GM23338 (cell line): ENCODE data around the gene SLC26A11. TPM values are rescaled to one million over a fixed set of nuclear protein-coding genes. Genes with fewer than 3 reads are reported as not detected.

Source experiments
- ATAC-seq: fragments of 200-7000 bp; cut with Tn5 transposase; 3 replicates; pipeline ENCODE4 v1.9.1; 2020
- DNase-seq: peaks from one replicate; pipeline ENCODE4 v3.0.0-alpha.2; 2015; ENCODE audit warnings: low spot score
- H2AFZ ChIP-seq: fragments of 200-600 bp; sonication (generic); 2 replicates; pipeline ENCODE4 v1.8.0; 2016; ENCODE audit warnings: antibody characterized with exemption, mild to moderate bottlenecking, moderate library complexity
- H3F3A ChIP-seq: fragments of 200-600 bp; sonication (generic); replicated peaks from 2 replicates; pipeline ENCODE4 v1.8.0; 2017; ENCODE audit warnings: antibody characterized with exemption, mixed run types, low read depth
- H3K27ac ChIP-seq: fragments of 200-600 bp; sonication (generic); 2 replicates; pipeline ENCODE4 v1.6.1; 2016; ENCODE audit warnings: low read depth
- H3K27me3 ChIP-seq: fragments of 200-600 bp; sonication (generic); 2 replicates; pipeline ENCODE4 v1.8.0; 2016; ENCODE audit warnings: mild to moderate bottlenecking, mixed run types, moderate library complexity; ENCODE audit not compliant: insufficient read depth
- H3K36me3 ChIP-seq: fragments of 200-600 bp; sonication (generic); 2 replicates; pipeline ENCODE4 v1.8.0; 2016; ENCODE audit warnings: mild to moderate bottlenecking; ENCODE audit not compliant: insufficient read depth
- H3K4me1 ChIP-seq: fragments of 200-600 bp; sonication (generic); 2 replicates; pipeline ENCODE4 v1.8.0; 2016; ENCODE audit warnings: mild to moderate bottlenecking, moderate library complexity; ENCODE audit not compliant: insufficient read depth
- H3K4me2 ChIP-seq: fragments of 200-600 bp; sonication (generic); 2 replicates; pipeline ENCODE4 v1.7.1; 2017; ENCODE audit warnings: mixed run types
- H3K4me3 ChIP-seq: fragments of 200-600 bp; sonication (generic); 2 replicates; pipeline ENCODE4 v1.6.1; 2016; ENCODE audit warnings: mixed run types
- H3K79me2 ChIP-seq: fragments of 200-600 bp; sonication (generic); replicated peaks from 2 replicates; pipeline ENCODE4 v1.8.0; 2017; ENCODE audit warnings: mild to moderate bottlenecking; ENCODE audit not compliant: insufficient read depth
- H3K9me2 ChIP-seq: fragments of 200-600 bp; sonication (generic); 2 replicates; pipeline ENCODE4 v1.8.0; 2017; ENCODE audit not compliant: insufficient read depth
- H4K20me1 ChIP-seq: fragments of 200-600 bp; sonication (generic); replicated peaks from 2 replicates; pipeline ENCODE4 v1.8.0; 2017; ENCODE audit warnings: mild to moderate bottlenecking; ENCODE audit not compliant: insufficient read depth
- H3K27ac Mint-ChIP-seq: 2 replicates; pipeline ENCODE4 v1.8.0; 2020; ENCODE audit warnings: inconsistent platforms, mild to moderate bottlenecking, moderate library complexity, mixed read lengths
- H3K27me3 Mint-ChIP-seq: 3 replicates; pipeline ENCODE4 v1.8.0; 2022; ENCODE audit warnings: low read depth, mild to moderate bottlenecking, moderate library complexity, mixed read lengths, inconsistent platforms; ENCODE audit not compliant: insufficient read depth, poor library complexity
- H3K36me3 Mint-ChIP-seq: 3 replicates; pipeline ENCODE4 v1.8.0; 2021; ENCODE audit warnings: low read depth, mild to moderate bottlenecking, inconsistent platforms, moderate library complexity, mixed read lengths
- H3K4me1 Mint-ChIP-seq: 3 replicates; pipeline ENCODE4 v1.8.0; 2020; ENCODE audit warnings: mild to moderate bottlenecking, inconsistent platforms, mixed read lengths
- H3K4me3 Mint-ChIP-seq: 3 replicates; pipeline ENCODE4 v1.8.0; 2021; ENCODE audit warnings: moderate library complexity, mild to moderate bottlenecking, inconsistent platforms, mixed read lengths
- H3K9me3 Mint-ChIP-seq: 3 replicates; pipeline ENCODE4 v1.8.0; 2020; ENCODE audit warnings: moderate library complexity, mild to moderate bottlenecking, inconsistent platforms, mixed read lengths
- CTCF ChIP-seq, 2 experiments: fragments of 200-600 bp in 1 of 2; sonication (generic) in 1 of 2; conservative IDR thresholded peaks; 2 replicates each; pipeline versions ENCODE4 v1.5.1 to v1.6.1; 2016 to 2017; ENCODE audit warnings: antibody characterized with exemption in 2 of 2, low read depth in 2 of 2, mild to moderate bottlenecking in 2 of 2, moderate library complexity in 1 of 2
- STAT1 ChIP-seq: IDR thresholded peaks from one replicate; pipeline ENCODE4 v1.6.1; 2016; ENCODE audit warnings: antibody characterized with exemption; ENCODE audit not compliant: unreplicated experiment
- ZNF114 ChIP-seq: fragments of 250-450 bp; sonication (Bioruptor Pico); IDR thresholded peaks from 2 replicates; pipeline ENCODE4 v1.5.0; 2020; ENCODE audit warnings: mild to moderate bottlenecking, moderate library complexity
- ZNF462 ChIP-seq: fragments of 250-450 bp; sonication (Bioruptor Pico); IDR thresholded peaks from 2 replicates; pipeline ENCODE4 v1.5.0; 2020; ENCODE audit warnings: mild to moderate bottlenecking, moderate library complexity
- polyA plus RNA-seq: library from polyadenylated mRNA; unstranded; fragments of >200 nt; fragmentation: Nextera tagmentation; extraction: Ambion mirVana; gene quantifications from 2 replicates; pipeline ENCODE4 v1.2.1, GENCODE V29; 2016
- total RNA-seq: library from RNA; depleted of rRNA; stranded (reverse); fragments of >200 nt; shearing (Covaris generic); gene quantifications from 2 replicates; pipeline ENCODE4 v1.2.3, GENCODE V29; 2014

Gene SLC26A11
- total and polyA plus RNA-seq, 2 experiments from 2014 or later: 10.9 to 23.0 TPM

- H3K27ac ChIP-seq: no peak overlapping the region
- H3K27me3 ChIP-seq: no peaks in the 10 kb centered on the region
- DNase-seq: no peak
- no peak for ATAC-seq
- Mint-ChIP-seq H3K36me3 (peaks cover 12% of the 10 kb centered on the region; the same call in 2 of the 3 replicates), H3K9me3 (no peaks in the 10 kb centered on the region), H3K27ac (no peak overlapping the region), H3K4me1 (no peaks in the 10 kb centered on the region; the same call in 2 of the 3 replicates), H3K4me3 (no peak overlapping the region), H3K27me3 (peaks cover 11% of the 10 kb centered on the region)
- TF ChIP-seq ZNF462 (CRISPR knock-in tag) (no peak), CTCF (conservative IDR thresholded peaks at IDR 0.05; ENCODE audit: low read depth in 2 of 2) (0 out of 4 replicates have a peak, but pooled peaks of 1 of the 2 experiments have one; percentile 17), ZNF114 (no peak), STAT1 (no peak)
- H3K4me3 ChIP-seq: no peak overlapping the region
- no peak overlapping the region for H3K4me2 ChIP-seq
- H3F3A ChIP-seq: no peaks in the 10 kb centered on the region
- H3K9me2 ChIP-seq: no peaks in the 10 kb centered on the region
- H4K20me1 ChIP-seq: peaks cover 3% of the 10 kb centered on the region; the same call in 1 of the 2 replicates
- no peaks in the 10 kb centered on the region for H3K36me3 ChIP-seq
- no peak overlapping the region for H2AFZ ChIP-seq
- no peaks in the 10 kb centered on the region for H3K4me1 ChIP-seq
- no peaks in the 10 kb centered on the region for H3K79me2 ChIP-seq
Observed at GRCh38 chr17:80248894-80249710, 28.9 kb downstream of the SLC26A11 start.
